Diencephalon (tissue), 1 donor: Measurements from ENCODE around the gene PPM1F. TPM values are rescaled to one million over a fixed set of nuclear protein-coding genes. Genes with fewer than 3 reads are reported as not detected.

Experiments used
- total RNA-seq: library from RNA; depleted of rRNA; stranded (reverse); fragments of >200 nt; gene quantifications from one replicate; pipeline ENCODE4 v1.2.3, GENCODE V29; 2014

Gene PPM1F, protein sequence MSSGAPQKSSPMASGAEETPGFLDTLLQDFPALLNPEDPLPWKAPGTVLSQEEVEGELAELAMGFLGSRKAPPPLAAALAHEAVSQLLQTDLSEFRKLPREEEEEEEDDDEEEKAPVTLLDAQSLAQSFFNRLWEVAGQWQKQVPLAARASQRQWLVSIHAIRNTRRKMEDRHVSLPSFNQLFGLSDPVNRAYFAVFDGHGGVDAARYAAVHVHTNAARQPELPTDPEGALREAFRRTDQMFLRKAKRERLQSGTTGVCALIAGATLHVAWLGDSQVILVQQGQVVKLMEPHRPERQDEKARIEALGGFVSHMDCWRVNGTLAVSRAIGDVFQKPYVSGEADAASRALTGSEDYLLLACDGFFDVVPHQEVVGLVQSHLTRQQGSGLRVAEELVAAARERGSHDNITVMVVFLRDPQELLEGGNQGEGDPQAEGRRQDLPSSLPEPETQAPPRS
- 22.6 TPM for total RNA-seq

DNA sequence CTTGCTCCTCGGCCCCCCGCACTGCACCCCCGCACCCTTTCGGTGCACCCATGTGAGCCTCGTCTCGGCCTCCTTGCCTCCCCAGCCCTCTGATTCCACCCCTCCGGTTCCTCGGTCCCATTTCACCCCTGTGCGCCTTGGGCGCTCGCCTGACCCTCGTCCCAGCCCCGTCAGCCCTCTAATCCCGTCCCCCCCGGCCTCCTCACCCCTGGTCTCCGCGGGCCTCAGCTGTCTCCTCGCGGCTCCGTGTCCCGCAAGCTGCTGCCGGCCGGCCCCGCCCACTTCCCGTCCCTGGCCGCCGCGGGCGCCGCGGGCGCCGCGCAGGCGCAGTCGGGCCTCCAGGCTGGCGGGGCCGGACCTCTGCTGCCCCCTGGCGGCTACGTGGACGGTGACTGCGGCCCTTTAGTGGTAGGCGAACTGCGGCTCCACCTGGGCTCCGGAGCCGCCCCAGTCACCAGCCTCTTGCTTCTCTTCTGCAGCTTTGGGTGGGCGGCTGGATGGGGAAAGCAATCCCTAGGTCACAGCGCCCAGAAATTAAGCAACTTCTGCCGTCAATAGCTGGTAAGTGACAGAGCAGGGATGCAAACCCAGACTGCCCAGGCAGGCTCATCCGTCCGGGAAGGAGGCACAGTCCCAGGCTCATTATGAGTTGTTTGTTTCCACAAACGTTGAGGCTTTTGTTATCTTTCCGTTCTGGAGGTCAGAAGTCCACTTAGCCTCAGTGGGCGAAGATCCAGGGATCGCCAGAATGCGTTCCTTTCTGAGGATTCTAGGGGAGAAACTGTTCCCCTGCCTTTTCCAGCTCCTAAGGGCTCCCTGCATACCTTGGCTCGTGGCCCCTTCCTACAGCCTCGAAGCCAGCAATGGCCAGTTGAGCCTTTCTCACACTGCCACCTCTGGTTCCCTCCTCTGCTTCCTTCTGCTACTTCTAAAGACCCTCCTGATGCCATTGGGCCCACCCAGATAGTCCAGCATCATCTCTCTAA, at the start of gene PPM1F:
PPM1F (minus strand) TSS at position 263 of the 986 bp plus-strand sequence. CDS start 6,800 bp downstream, outside the sequence.

GRCh38 chr22:21982338-21982965, 29.8 kb upstream of the PPM1F start, which contains the start of gene TOP3B:
Gene TOP3B, minus strand, starts transcription at chr22:21982787. Its CDS starts 7,078 bp downstream, at chr22:21975709.

Other genes starting within 250 kb of the PPM1F start
- 48.4 TPM for gene YPEL1, start 217.1 kb downstream of the PPM1F start, total RNA-seq
- gene MAPK1, start 85.2 kb downstream of the PPM1F start, total RNA-seq: 96.4 TPM
- gene TOP3B, start 29.9 kb upstream of the PPM1F start, total RNA-seq: 17.3 TPM